Esophagus muscularis mucosa (tissue), 3 donors: ENCODE results near the gene GPATCH3.

Experiments
- POLR2A ChIP-seq: fragments of 450-650 bp; IDR thresholded peaks from one replicate; pipeline ENCODE4 v1.6.1; 2017; ENCODE audit warnings: antibody characterized with exemption, moderate library complexity, mild to moderate bottlenecking, low read depth
- POLR2AphosphoS5 ChIP-seq, 2 donors: sonication (generic); formaldehyde crosslinking; IDR thresholded peaks; one replicate each; pipeline ENCODE4 v1.6.1; 2017; ENCODE audit warnings: antibody characterized with exemption in 2 of 2
- TF ChIP-seq, protein P1 (sequence below), 3 experiments: fragments of 200-600 bp in 2 of 3; fragments of 450-650 bp in 1 of 3; sonication (generic) in 2 of 3; IDR thresholded peaks; one replicate each; pipeline ENCODE4 v1.5.1; 2017 to 2019; ENCODE audit warnings: antibody characterized with exemption in 3 of 3, mild to moderate bottlenecking in 2 of 3, moderate library complexity in 1 of 3

DNA sequence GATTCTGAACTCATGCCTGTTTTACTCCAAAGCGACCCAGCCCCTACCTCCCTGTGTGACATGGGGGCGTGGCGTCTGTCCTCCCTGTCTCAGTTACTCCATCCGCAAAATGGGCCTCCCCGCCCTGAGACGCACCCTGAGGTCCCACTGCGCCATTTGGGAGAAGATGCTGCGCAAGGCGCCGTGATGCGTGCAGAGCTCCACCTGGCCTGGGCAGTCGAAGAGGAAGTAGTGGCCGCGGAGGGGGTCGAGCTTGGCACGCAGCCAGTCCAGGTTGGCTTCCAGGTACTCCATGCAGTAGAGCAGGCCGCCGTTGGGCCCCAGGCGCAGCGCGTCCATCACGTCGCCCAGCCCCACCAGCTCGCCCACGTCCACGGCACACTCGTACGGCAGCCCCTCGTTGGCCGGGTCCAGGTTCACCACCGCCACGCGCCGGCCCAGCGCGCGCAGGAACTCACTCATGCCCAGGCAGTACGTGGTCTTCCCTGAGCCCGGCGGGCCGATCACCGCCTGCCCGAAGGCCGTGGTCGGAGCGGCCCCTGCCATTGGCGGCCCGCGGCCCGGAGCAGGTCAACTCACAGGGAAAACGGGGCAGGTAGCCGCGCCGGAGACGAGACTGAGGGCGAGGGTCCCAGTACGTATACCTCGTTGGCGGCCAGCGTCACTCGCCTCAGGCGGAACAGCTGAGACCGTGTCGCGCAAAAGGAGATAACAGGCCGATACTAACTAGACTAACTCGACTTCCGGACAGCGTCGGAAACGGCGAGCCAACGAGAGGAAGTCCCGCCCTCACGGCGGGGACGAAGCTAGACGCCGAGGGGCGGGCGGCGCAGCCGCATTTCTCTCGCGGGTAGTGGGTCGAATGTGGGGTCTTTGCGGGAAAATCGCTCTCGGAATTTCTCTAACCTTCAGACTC is 10.5 kb downstream of the GPATCH3 start, which contains the start of gene GPN2:
- TF ChIP-seq POLR2A (no peak), POLR2AphosphoS5 (IDR thresholded peaks at IDR 0.05) (peak; percentile 79 to 91)
- TF ChIP-seq, protein P1, sequence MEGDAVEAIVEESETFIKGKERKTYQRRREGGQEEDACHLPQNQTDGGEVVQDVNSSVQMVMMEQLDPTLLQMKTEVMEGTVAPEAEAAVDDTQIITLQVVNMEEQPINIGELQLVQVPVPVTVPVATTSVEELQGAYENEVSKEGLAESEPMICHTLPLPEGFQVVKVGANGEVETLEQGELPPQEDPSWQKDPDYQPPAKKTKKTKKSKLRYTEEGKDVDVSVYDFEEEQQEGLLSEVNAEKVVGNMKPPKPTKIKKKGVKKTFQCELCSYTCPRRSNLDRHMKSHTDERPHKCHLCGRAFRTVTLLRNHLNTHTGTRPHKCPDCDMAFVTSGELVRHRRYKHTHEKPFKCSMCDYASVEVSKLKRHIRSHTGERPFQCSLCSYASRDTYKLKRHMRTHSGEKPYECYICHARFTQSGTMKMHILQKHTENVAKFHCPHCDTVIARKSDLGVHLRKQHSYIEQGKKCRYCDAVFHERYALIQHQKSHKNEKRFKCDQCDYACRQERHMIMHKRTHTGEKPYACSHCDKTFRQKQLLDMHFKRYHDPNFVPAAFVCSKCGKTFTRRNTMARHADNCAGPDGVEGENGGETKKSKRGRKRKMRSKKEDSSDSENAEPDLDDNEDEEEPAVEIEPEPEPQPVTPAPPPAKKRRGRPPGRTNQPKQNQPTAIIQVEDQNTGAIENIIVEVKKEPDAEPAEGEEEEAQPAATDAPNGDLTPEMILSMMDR (IDR thresholded peaks at IDR 0.05), result no peak
